GM21619 (cell line): ENCODE measurements around the gene IKZF3.
"Not testable (repeated sequence)": the region's sequence is repeated elsewhere in the genome, so short reads cannot be mapped to it uniquely, and the experiment has no call there.

ENCODE experiments used
- ATAC-seq: cut with Tn5 transposase; IDR thresholded peaks from one replicate; pipeline ENCODE4 v1.9.1; 2021; ENCODE audit not compliant: unreplicated experiment

IKZF3 gene

GRCh38 chr17:39722104-39722503 is 142.0 kb downstream of the IKZF3 start:
- no peak for ATAC-seq

DNA sequence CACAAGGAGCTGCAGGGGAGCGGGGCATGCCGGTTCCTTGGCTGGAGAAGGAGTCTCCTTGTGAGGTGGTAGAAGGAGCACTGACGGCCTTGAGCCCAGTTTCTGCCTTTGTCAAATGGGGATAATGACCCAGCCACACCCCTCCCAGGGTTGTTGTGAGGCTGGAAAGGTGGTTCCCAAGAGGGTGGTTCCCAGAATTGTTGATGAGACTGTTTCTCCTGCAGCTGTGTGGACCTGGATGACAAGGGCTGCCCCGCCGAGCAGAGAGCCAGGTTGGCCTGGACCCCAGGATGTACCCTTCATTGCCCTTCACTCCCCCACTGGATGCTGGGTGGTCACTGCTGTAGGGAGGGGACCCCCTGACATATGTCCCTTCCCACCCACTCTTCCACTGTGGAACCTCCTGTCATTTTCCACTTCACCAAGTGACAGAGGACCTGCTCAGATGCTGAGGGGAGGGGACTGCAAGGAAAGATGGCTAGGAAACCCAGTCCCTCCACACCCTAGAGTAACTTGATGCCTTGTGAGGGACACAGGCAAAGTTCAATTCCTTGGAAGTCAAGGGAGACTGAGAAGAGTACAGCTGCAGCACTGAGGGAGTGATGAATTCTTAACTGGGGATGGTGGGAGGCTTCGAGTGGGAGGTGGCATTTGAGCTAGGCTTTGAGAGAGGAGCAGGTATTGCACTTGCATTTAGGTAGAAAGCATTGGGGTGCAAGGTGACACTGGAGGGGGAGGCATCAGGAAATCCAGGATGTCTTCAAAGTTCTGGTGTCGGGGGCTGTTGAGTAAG is 144.4 kb downstream of the IKZF3 start:
- ATAC-seq, result no peak

DNA sequence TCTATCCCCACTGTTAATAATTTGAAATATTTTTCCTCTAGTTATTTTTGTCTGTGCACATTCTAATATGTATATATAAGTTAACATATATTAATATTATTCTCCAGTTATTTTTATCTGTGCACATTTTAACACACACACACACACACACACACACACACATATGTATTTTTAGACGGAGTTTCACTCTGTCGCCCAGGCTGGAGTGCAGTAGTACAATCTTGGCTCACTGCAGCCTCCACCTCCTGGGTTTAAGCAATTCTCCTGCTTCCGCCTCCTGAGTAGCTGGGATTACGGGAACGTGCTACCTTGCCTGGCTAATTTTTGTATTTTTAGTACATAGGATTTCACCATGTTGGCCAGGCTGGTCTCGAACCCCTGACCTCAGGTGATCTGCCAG is 146.5 kb downstream of the IKZF3 start:
- ATAC-seq, result no peak

GRCh38 chr17:39716879-39717536 is 147.1 kb downstream of the IKZF3 start:
- no peak for ATAC-seq

GRCh38 chr17:39716073-39716818 is 147.9 kb downstream of the IKZF3 start:
- no peak for ATAC-seq

DNA sequence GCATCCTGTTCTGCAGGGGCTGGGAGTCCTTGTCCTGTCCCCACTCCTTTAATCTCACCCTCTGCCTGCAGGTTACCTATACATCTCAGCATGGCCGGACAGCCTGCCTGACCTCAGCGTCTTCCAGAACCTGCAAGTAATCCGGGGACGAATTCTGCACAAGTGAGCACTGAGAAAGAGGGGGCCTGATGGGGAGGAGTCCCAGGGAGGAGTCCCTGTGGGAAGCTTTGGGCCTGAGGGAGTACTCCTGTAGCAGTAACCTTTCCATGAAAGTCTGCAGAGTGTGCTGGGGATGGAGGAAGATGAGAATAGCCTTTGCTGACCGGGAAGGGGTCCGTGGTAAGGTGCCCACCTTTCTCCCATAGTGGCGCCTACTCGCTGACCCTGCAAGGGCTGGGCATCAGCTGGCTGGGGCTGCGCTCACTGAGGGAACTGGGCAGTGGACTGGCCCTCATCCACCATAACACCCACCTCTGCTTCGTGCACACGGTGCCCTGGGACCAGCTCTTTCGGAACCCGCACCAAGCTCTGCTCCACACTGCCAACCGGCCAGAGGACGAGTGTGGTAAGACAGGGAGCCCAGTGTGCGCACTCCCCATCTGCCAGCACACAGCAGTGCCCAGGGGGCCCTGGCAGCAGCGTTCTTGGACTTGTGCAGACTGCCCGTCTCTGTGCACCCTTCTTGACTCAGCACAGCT is 148.6 kb downstream of the IKZF3 start:
- no peak for ATAC-seq

DNA sequence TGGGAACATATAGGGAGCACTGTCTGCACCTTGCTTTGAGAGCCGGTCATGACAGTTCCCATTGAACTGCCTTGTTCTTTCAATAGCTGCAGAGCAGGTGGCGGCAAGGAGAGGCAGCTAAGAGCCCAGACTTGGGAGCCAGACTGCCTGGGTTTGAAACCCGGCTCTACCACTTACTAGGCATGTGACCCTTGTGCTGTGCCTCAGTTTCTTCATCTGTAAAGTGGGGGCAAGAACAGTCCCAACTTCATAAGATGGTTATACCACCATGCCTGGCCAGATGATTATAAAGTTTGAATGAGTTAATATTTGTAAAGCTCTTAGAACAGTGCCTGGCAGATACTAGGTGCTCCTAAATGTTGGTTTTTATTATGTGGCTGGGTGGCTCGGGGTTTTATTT is 149.9 kb downstream of the IKZF3 start:
- no peak for ATAC-seq

- no peak for ATAC-seq
Observed at GRCh38 chr17:39711851-39712250, 152.3 kb downstream of the IKZF3 start.

DNA sequence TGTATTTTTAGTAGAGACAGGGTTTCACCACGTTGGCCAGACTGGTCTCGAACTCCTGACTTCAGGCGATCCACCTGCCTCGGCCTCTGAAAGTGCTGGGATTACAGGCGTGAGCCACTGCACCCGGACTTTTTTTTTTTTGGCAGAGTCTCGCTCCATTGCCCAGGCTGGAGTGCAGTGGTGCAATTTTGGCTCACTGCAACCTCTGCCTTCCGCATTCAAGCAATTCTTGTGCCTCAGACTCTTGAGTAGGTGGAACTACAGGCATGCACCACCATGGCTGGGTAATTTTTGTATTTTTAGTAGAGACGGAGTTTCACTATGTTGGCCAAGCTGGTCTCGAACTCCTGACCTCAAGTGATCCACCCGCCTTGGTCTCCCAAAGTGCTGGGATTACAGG is 153.0 kb downstream of the IKZF3 start:
- ATAC-seq, result not testable (repeated sequence)

DNA sequence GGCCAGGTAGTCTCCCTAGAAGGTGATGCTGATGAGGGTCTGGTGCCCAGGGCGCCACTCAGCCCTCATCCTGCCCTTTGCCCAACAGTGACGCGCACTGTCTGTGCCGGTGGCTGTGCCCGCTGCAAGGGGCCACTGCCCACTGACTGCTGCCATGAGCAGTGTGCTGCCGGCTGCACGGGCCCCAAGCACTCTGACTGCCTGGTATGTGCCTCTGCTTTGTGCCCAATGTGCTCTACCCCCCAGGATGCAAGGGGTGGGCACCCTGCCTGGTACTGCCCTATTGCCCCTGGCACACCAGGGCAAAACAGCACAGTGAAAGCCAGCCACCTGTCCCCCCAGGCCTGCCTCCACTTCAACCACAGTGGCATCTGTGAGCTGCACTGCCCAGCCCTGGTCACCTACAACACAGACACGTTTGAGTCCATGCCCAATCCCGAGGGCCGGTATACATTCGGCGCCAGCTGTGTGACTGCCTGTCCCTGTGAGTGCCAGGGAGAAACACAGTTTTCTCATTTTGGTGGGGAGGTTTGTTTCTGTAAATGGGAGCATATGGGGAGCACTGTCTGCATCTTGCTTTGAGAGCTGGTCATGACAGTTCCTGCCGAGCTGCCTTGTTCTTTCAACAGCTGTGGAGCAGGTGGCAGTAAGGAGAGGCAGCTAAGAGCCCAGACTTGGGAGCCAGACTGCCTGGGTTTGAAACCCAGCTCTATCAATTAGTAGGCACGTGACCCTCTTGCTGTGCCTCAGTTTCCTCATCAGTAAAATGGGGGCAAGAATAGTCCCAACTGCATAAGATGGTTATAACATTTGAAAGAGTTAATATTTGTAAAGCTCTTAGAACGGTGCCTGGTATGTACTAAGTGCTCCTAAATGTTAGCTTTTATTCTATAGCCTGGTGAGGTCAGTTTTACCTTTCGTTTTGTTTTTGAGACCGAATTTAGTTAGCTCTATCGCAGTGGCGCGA is 153.8 kb downstream of the IKZF3 start:
- ATAC-seq, result no peak

GRCh38 chr17:39709319-39709997 is 154.7 kb downstream of the IKZF3 start:
- ATAC-seq, result no peak
